Trophoblast cell (in vitro differentiated cells and primary cell): ENCODE data around the gene BHMT2.

Experiments
- DNase-seq, 2 donors: peaks; one replicate each; pipeline ENCODE4 v3.0.0-alpha.2; 2016
- H2AFZ ChIP-seq: 2 replicates; pipeline ENCODE4 v1.6.1; 2013; ENCODE audit warnings: low read length, moderate library complexity, mild to moderate bottlenecking; ENCODE audit not compliant: insufficient read depth, poor library complexity
- H2AK5ac ChIP-seq: 2 replicates; pipeline ENCODE4 v1.6.1; 2013; ENCODE audit warnings: mild to moderate bottlenecking, low read length
- H2BK120ac ChIP-seq: 2 replicates; pipeline ENCODE4 v1.6.1; 2013; ENCODE audit warnings: low read length, mild to moderate bottlenecking, moderate library complexity; ENCODE audit not compliant: insufficient read depth, poor library complexity
- H2BK12ac ChIP-seq: 2 replicates; pipeline ENCODE4 v1.6.1; 2013; ENCODE audit warnings: mild to moderate bottlenecking, low read length, moderate library complexity
- H2BK5ac ChIP-seq: 2 replicates; pipeline ENCODE4 v1.6.1; 2013; ENCODE audit warnings: low read length, low read depth, moderate library complexity, mild to moderate bottlenecking; ENCODE audit not compliant: poor library complexity
- H3K14ac ChIP-seq: 2 replicates; pipeline ENCODE4 v1.6.1; 2013; ENCODE audit warnings: mild to moderate bottlenecking, low read length
- H3K18ac ChIP-seq: 2 replicates; pipeline ENCODE4 v1.6.1; 2013; ENCODE audit warnings: mild to moderate bottlenecking, low read length
- H3K23ac ChIP-seq: 2 replicates; pipeline ENCODE4 v1.6.1; 2013; ENCODE audit warnings: low read length
- H3K27ac ChIP-seq: 2 replicates; pipeline ENCODE4 v1.5.1; 2013; ENCODE audit warnings: low read depth, mild to moderate bottlenecking, inconsistent platforms, low read length, moderate library complexity
- H3K27me3 ChIP-seq: 2 replicates; pipeline ENCODE4 v1.6.1; 2013; ENCODE audit warnings: inconsistent platforms, mild to moderate bottlenecking, low read length, moderate library complexity; ENCODE audit not compliant: insufficient read depth
- H3K36me3 ChIP-seq, 2 experiments: 1 replicate in 1 of 2; 2 replicates in 1 of 2; pipeline ENCODE4 v1.6.1; 2013; ENCODE audit warnings: low read length in 2 of 2, mild to moderate bottlenecking in 2 of 2, moderate library complexity in 1 of 2; ENCODE audit not compliant: insufficient read depth in 2 of 2, control insufficient read depth in 1 of 2
- H3K4ac ChIP-seq: 2 replicates; pipeline ENCODE4 v1.6.1; 2013; ENCODE audit warnings: low read depth, mild to moderate bottlenecking, low read length, moderate library complexity
- H3K4me1 ChIP-seq, 2 experiments: 1 replicate in 1 of 2; 2 replicates in 1 of 2; pipeline ENCODE4 v1.6.1; 2013; ENCODE audit warnings: low read length in 2 of 2, mild to moderate bottlenecking in 2 of 2, moderate library complexity in 1 of 2; ENCODE audit not compliant: insufficient read depth in 2 of 2, control insufficient read depth in 1 of 2
- H3K4me2 ChIP-seq: 2 replicates; pipeline ENCODE4 v1.6.1; 2013; ENCODE audit warnings: inconsistent platforms, mild to moderate bottlenecking, low read length, moderate library complexity
- H3K4me3 ChIP-seq: 2 replicates; pipeline ENCODE4 v1.5.1; 2013; ENCODE audit warnings: mild to moderate bottlenecking, low read depth, low read length, inconsistent platforms
- H3K79me1 ChIP-seq: one replicate; pipeline ENCODE4 v1.6.1; 2013; ENCODE audit warnings: low read length
- H3K79me2 ChIP-seq: 2 replicates; pipeline ENCODE4 v1.6.1; 2013; ENCODE audit warnings: low read length, mild to moderate bottlenecking; ENCODE audit not compliant: control insufficient read depth, insufficient read depth, poor library complexity
- H3K9ac ChIP-seq: 2 replicates; pipeline ENCODE4 v1.6.1; 2013; ENCODE audit warnings: mild to moderate bottlenecking, low read length
- H3K9me3 ChIP-seq: 2 replicates; pipeline ENCODE4 v1.6.1; 2013; ENCODE audit warnings: low read depth, mild to moderate bottlenecking, control low read depth, inconsistent platforms, low read length; ENCODE audit not compliant: insufficient read depth
- H4K12ac ChIP-seq: 2 replicates; pipeline ENCODE4 v1.6.1; 2013; ENCODE audit warnings: low read depth, mild to moderate bottlenecking, low read length, moderate library complexity
- H4K8ac ChIP-seq: 2 replicates; pipeline ENCODE4 v1.6.1; 2013; ENCODE audit warnings: low read depth, mild to moderate bottlenecking, low read length, moderate library complexity
- H4K91ac ChIP-seq: one replicate; pipeline ENCODE4 v1.6.1; 2013; ENCODE audit warnings: low read depth, mild to moderate bottlenecking, low read length, moderate library complexity
- WGBS: extraction: QIAGEN DNeasy Blood & Tissue Kit; methylation state at CpG from one replicate; pipeline ENCODE4 v1.1.7; 2013; ENCODE audit warnings: missing lambda C conversion rate; ENCODE audit not compliant: insufficient read length, insufficient coverage; ENCODE audit errors: extremely low coverage; 5-methylcytosine and 5-hydroxymethylcytosine counted together

The BHMT2 gene

DNA sequence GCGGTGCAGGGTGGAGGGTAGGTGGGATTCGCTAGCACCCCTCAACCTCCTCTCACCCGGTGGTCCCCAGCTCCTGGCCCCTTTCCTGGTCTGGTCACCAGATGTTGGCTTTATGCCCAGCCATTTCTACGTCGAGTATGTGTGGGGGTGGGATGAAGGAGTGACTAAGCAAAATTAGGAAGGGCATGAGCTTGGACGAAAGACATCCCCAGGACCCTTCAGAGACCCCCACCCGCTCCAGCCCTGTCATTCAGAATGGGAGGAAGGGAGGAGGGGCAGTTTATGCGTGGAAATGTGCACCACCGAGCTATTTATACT lies 742 bp downstream of the BHMT2 start:
- WGBS = no CpG with 5 or more reads among the region's 9 CpGs
- Histone ChIP-seq H4K12ac (no peak overlapping the region), H3K27ac (no peak overlapping the region)

GRCh38 chr5:79074641-79075040 lies 5.1 kb downstream of the BHMT2 start:
- Histone ChIP-seq H2BK5ac (no peak overlapping the region), H4K12ac (no peak overlapping the region), H3K4me3 (no peak overlapping the region), H3K79me2 (no peaks in the 10 kb centered on the region), H3K4me1 (no peaks in the 10 kb centered on the region), H2BK120ac (no peak overlapping the region), H2AFZ (no peak overlapping the region), H2AK5ac (no peak overlapping the region), H3K36me3 (no peaks in the 10 kb centered on the region), H3K27ac (no peak overlapping the region), H3K14ac (no peak overlapping the region), H3K9ac (no peak overlapping the region), H4K8ac (no peak overlapping the region), H3K4ac (no peak overlapping the region), H3K27me3 (no peaks in the 10 kb centered on the region), H3K4me2 (no peak overlapping the region), H2BK12ac (no peak overlapping the region), H3K79me1 (no peaks in the 10 kb centered on the region), H3K18ac (no peak overlapping the region), H3K9me3 (peaks cover 4% of the 10 kb centered on the region), H4K91ac (no peak overlapping the region), H3K23ac (no peak overlapping the region)
- DNase-seq = peak; percentile 4 to 58
- no CpG with 5 or more reads among the region's 6 CpGs for WGBS

More for the DNA sequence above, 742 bp downstream of the BHMT2 start:
- Histone ChIP-seq H3K79me2 (no peaks in the 10 kb centered on the region), H2AK5ac (no peak overlapping the region), H3K14ac (no peak overlapping the region), H2BK12ac (no peak overlapping the region), H3K4me3 (no peak overlapping the region), H2AFZ (no peak overlapping the region), H3K36me3 (no peaks in the 10 kb centered on the region), H3K79me1 (no peaks in the 10 kb centered on the region), H3K18ac (no peak overlapping the region), H2BK5ac (no peak overlapping the region), H3K9ac (no peak overlapping the region), H3K27me3 (no peaks in the 10 kb centered on the region), H3K9me3 (peaks cover 4% of the 10 kb centered on the region), H3K4me1 (no peaks in the 10 kb centered on the region), H3K4ac (no peak overlapping the region), H3K23ac (no peak overlapping the region), H4K91ac (no peak overlapping the region), H4K8ac (no peak overlapping the region), H3K4me2 (no peak overlapping the region), H2BK120ac (no peak overlapping the region)
- no peak for DNase-seq

- H3K23ac ChIP-seq = no peak overlapping the region
- H3K9me3 ChIP-seq = peaks cover 4% of the 10 kb centered on the region
- H3K27ac ChIP-seq = no peak overlapping the region
- H3K14ac ChIP-seq = no peak overlapping the region
- WGBS = no CpG with 5 or more reads among the region's 11 CpGs
- no peaks in the 10 kb centered on the region for H3K4me1 ChIP-seq
- no peak overlapping the region for H2BK120ac ChIP-seq
- no peak overlapping the region for H3K4me3 ChIP-seq
- no peak overlapping the region for H4K8ac ChIP-seq
- H2BK5ac ChIP-seq = no peak overlapping the region
- no peak overlapping the region for H4K12ac ChIP-seq
- H3K9ac ChIP-seq = no peak overlapping the region
- no peak overlapping the region for H2BK12ac ChIP-seq
- H2AK5ac ChIP-seq = no peak overlapping the region
- no peak overlapping the region for H2AFZ ChIP-seq
- H3K36me3 ChIP-seq = no peaks in the 10 kb centered on the region
- no peaks in the 10 kb centered on the region for H3K79me2 ChIP-seq
- H3K18ac ChIP-seq = no peak overlapping the region
- H3K4ac ChIP-seq = no peak overlapping the region
- H4K91ac ChIP-seq = no peak overlapping the region
- no peak overlapping the region for H3K4me2 ChIP-seq
- no peaks in the 10 kb centered on the region for H3K27me3 ChIP-seq
- no peaks in the 10 kb centered on the region for H3K79me1 ChIP-seq
- DNase-seq = no peak
Measured at GRCh38 chr5:79075646-79076426, 6.3 kb downstream of the BHMT2 start.

DNA sequence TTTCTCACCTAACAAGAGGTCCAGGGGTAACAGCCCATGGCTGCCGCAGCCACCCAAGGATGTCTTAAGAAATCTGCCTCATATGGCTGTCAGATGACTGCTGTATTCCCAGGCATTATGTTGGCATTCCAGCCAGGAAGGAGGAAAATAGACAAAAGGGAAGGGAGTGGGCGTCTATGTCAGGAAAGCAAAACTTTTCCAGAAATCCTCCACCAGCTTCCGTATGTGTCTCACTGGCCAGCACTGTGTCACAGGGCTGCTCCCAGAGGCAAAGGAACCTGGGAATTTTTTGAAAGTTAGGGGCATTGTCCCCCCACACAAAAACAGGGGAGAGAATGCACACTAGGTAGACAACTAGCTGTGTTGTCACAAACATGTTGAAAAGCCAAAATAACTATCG lies 7.3 kb downstream of the BHMT2 start:
- no peak overlapping the region for H2BK120ac ChIP-seq
- no peak overlapping the region for H3K4me3 ChIP-seq
- no peaks in the 10 kb centered on the region for H3K27me3 ChIP-seq
- H4K91ac ChIP-seq = no peak overlapping the region
- H4K12ac ChIP-seq = no peak overlapping the region
- H3K79me2 ChIP-seq = no peaks in the 10 kb centered on the region
- no peak overlapping the region for H3K14ac ChIP-seq
- no peak overlapping the region for H3K9ac ChIP-seq
- no peak overlapping the region for H3K4me2 ChIP-seq
- no peak overlapping the region for H2BK12ac ChIP-seq
- no peak overlapping the region for H3K27ac ChIP-seq
- no peak overlapping the region for H3K18ac ChIP-seq
- H2BK5ac ChIP-seq = no peak overlapping the region
- H3K4me1 ChIP-seq = no peaks in the 10 kb centered on the region
- H3K23ac ChIP-seq = no peak overlapping the region
- H2AK5ac ChIP-seq = no peak overlapping the region
- no peak overlapping the region for H3K4ac ChIP-seq
- WGBS = no CpG with 5 or more reads among the region's 4 CpGs
- DNase-seq = no peak
- H4K8ac ChIP-seq = no peak overlapping the region
- H2AFZ ChIP-seq = no peak overlapping the region
- no peaks in the 10 kb centered on the region for H3K79me1 ChIP-seq
- no peaks in the 10 kb centered on the region for H3K36me3 ChIP-seq
- H3K9me3 ChIP-seq = peaks cover 4% of the 10 kb centered on the region
